Effector CD8-positive, alpha-beta T cell (primary cell): ENCODE data around the gene GPRC5A.

ENCODE experiments used
- DNase-seq: peaks from one replicate; lab custom pipeline; 2025; lab: John Stamatoyannopoulos, UW

Gene GPRC5A

GRCh38 chr12:12909995-12910420 is 18.6 kb downstream of the GPRC5A start:
- no peak for DNase-seq

GRCh38 chr12:12912711-12913110 is 21.3 kb downstream of the GPRC5A start:
- DNase-seq: no peak

- no peak for DNase-seq
Measured at GRCh38 chr12:12915656-12916055, 24.3 kb downstream of the GPRC5A start.

DNA sequence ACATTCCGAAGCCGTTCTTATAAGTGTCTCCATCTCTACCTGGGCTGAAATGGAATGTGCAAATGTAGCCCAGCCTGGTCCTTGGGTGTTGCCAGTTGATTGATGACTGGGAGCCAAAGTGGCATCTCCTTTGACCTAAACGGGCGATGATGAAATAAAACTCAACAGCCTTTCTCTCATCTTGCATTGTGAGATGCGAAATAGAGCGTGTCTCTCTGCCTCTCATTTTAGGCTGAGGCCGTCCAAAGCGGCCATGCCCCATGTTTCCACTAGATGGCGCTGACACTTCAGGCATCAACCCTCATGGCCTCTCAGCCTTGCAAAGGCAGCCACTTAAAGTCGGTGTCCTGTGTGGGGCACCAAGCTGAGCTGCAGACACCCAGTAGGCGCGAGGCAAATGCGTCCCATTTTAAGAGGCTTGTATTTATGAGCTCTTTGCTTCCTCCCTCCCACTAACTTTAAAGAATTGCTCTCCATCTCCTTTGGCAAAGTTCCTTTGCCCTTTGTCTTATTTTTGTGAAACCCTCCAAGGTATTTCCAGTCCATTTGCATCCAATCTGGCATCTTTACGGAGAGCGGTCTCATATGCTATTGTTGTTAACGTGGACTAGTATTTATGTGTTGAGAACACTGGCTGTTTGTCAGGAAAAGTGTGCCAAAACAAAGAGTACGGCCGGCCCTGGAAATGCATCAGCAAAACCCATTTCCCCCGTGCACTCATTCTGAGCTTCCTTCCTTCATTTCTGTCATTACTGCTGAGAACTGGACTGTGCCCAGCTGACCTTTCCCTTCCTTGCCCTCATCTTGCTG is 25.0 kb downstream of the GPRC5A start:
- DNase-seq: peak; percentile 78

DNA sequence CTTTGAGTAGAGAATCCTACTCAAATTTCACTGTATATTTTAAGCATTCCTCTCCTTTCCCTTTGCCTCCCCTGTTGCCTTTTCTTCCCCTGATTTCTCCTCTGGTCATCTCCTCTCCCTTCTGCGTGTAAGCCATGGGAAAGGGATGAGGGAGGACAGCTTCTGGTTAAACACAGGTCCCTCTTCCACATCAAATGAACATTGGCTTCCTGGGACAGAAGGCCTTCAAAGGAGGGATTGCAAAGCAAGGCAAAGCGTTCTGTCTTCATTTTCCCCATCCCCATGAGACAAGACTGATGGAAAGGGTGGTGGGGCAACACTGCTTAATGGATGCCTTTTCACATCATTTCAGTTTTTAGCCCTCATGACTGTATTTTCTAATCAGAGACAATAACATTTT is 26.2 kb downstream of the GPRC5A start:
- no peak for DNase-seq

- DNase-seq: no peak
Measured at GRCh38 chr12:12918781-12919389, 27.5 kb downstream of the GPRC5A start.

- no peak for DNase-seq
Measured at GRCh38 chr12:12919666-12920435, 28.5 kb downstream of the GPRC5A start.

GRCh38 chr12:12922191-12922616 is 30.8 kb downstream of the GPRC5A start:
- DNase-seq: no peak

DNA sequence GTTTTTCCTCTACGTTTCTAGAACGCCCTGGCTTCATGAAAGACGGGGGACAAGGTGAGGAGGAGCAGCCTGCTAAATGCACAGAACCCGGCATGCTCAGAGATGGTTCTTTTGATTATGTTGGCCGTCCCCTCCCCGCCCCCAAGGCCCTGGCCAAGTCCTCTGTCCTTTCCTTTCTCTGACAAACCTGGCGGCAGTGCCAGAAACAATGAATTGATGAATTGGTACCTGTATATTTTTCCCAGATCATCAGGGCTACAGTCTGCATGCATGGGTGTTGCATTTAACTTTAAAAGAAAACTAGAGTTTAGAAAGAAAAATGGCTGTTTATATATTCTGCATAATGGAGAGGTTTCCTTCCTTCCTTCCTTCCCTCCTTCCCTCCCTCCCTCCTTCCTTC is 31.6 kb downstream of the GPRC5A start:
- DNase-seq: no peak

DNA sequence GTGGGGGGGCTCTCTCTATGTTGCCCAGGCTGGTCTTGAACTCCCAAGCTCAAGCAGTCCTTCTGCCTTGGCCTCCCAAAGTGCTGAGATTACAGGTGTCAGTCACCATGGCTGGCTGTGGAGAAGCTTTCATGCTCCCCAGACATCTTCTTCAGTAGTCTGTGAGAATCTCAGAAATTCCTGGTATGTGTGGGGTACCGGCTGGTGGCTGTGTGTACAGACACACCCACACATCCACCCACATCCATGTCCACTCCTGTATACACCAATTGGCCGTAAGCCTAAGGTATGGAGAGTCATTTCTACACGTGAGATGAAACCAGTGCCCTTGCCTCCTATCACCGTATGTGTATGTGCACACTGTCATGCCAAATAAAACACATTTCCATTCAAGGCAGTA is 32.8 kb downstream of the GPRC5A start:
- no peak for DNase-seq

GRCh38 chr12:12925388-12925787 is 34.0 kb downstream of the GPRC5A start:
- no peak for DNase-seq

DNA sequence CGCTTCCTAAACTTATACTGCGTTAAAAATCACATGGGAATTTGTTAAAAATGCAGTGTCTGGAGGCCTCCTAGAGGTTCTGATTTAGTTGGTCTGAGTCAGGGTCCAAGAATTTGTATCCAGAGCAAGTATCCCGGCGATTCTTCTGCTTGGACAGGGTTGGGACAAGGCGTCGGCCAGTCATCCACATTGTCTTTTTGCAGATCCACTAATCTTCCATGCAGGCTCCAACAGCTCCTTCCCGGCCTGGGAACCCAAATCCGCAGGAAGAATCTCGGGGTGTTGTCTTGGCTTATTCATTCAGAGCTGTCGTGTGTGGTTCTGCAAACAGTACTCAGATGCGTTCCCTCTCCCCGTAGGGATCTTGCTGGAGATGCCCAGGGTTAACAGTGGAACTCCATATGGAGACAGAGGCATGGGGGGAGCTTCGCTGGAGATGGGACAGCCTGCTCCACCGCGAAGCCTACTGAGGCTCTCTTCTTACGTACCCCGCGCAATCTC is 35.3 kb downstream of the GPRC5A start:
- DNase-seq: no peak

DNA sequence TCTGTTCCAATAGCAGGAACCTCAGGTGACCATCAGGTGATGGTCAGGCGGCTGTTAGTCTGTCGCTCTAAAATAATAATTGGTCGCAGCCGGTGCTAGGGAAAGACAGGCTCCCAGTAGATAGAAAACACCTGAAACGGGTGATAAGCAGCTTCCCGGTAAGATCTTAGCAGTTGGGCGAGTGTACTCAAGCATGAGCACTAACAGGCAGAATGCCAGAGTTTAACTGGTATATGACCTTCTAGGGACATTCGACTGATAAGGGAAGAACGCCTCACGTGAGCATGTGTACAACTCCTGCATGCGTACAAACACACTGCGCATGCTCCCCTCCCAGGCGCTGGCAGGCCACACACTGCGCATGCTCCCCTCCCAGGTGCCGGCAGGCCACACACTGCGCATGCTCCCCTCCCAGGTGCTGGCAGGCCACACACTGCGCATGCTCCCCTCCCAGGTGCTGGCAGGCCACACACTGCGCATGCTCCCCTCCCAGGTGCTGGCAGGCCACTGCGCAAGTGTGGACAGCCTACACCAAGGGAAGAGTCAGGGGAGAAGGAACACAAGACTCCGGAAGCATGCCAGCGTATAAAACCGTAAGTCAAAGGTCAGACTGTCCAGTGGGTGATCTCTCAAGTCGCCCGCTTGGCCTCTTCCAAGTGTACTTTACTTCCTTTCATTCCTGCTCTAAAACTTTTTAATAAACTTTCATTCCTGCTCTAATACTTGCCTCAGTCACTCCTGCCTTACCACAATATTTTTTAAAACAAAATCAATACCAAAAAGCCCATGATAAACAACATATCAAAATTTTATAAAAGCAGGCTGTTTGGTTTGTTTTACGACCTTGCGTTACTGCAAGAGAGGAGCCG is 36.1 kb downstream of the GPRC5A start:
- peak; percentile 59 for DNase-seq

DNA sequence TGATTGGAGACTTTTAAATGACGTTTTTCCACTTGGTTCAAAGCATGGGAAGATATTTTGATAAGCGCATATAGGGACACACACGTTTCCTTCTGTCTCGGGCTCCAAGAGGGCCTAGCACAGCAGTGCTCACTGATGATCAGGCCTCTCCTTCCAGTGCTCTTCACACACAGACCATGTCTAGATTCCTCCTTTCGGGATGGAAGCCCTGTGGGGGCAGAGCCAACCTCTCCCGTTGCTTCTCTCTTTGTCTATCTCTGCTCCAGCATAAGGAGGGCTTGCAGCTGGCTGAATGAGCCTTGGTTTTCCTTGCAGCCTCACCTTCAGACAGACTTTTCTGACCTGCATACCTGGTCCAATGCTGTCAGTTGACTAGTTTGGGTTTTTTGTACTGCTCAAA is 38.3 kb downstream of the GPRC5A start:
- DNase-seq: no peak

GRCh38 chr12:12930633-12931219 is 39.4 kb downstream of the GPRC5A start:
- no peak for DNase-seq

GRCh38 chr12:12933742-12934141 is 42.4 kb downstream of the GPRC5A start:
- no peak for DNase-seq

- DNase-seq: no peak
Measured at GRCh38 chr12:12934556-12934955, 43.2 kb downstream of the GPRC5A start.

GRCh38 chr12:12936983-12937491 is 45.7 kb downstream of the GPRC5A start:
- no peak for DNase-seq

DNA sequence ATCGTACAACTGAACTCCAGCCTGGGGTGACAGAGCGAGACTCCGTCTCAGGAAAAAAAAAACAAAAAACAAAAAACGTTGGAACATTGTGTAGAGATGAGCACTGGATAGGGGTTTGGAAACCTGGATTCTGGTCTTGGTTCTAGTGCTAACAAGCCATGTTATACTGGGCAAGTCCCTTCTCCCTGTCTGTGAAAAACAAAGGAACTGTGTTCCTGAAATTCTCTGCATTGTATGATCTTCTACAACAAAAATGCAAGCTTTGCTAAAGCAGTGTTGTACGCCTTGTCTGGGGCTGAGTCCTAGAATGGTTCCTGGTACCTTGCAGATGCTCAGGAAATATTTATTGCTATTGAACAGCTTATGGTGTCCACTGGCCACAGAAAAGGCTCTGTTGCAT is 47.2 kb downstream of the GPRC5A start:
- DNase-seq: no peak

DNA sequence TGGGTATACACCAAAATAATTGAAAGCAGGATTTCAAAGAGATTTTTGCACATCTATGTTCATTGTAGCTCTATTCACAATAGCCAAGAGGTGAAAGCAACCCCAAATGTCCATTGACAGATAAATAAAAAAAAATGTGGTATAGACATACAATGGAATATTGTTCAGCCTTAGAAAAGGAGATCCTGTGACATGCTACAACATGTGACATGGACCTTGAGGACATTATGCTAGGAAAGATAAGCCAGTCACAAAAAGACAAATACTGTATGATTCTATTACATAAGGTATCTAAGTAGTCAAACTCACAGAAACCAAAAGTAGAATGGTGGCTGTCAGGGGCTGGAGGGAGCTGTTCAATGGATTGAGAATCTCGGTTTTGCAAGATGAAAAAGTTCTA is 48.5 kb downstream of the GPRC5A start:
- no peak for DNase-seq
